NCI-H524 treated with DMSO at 0.1 percent for 48 hours (cell line): ENCODE data around the gene GLYR1.
A peak's percentile ranks its signal among the peaks of the same experiment; 100 is the strongest.
"Not testable (repeated sequence)": the region's sequence is repeated elsewhere in the genome, so short reads cannot be mapped to it uniquely, and the experiment has no call there.

ENCODE experiments used
- DNase-seq: peaks from one replicate; lab custom pipeline; 2025; lab: John Stamatoyannopoulos, UW

The GLYR1 gene

GRCh38 chr16:4846901-4847773 is at the start of gene GLYR1, which contains the start of gene UBN1:
Gene GLYR1, minus strand, starts transcription at chr16:4847288. Its CDS starts 23 bp downstream, at chr16:4847265.
Gene UBN1, plus strand, starts transcription at chr16:4847481. Its CDS starts 5,437 bp downstream, at chr16:4852918.
- peak; percentile 65 for DNase-seq

DNA sequence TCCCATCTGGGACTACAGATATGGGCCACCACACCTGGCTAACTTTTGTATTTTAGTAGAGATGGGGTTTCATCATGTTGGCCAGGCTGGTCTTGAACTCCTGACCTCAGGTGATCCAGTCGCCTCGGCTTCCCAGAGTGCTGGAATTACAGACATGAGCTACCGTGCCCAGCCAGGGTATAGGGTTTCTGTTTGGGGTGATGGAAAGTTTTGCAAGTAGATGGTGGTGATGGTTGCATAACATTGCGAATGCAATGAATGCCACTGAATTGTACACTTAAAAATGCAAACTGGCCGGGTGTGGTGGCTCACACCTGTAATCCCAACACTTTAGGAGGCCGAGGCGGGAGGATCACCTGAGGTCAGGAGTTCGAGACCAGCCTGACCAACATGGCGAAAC is 49.7 kb upstream of the GLYR1 start:
- not testable (repeated sequence) for DNase-seq

GRCh38 chr16:4895366-4895765 is 48.3 kb upstream of the GLYR1 start:
- DNase-seq, result no peak

DNA sequence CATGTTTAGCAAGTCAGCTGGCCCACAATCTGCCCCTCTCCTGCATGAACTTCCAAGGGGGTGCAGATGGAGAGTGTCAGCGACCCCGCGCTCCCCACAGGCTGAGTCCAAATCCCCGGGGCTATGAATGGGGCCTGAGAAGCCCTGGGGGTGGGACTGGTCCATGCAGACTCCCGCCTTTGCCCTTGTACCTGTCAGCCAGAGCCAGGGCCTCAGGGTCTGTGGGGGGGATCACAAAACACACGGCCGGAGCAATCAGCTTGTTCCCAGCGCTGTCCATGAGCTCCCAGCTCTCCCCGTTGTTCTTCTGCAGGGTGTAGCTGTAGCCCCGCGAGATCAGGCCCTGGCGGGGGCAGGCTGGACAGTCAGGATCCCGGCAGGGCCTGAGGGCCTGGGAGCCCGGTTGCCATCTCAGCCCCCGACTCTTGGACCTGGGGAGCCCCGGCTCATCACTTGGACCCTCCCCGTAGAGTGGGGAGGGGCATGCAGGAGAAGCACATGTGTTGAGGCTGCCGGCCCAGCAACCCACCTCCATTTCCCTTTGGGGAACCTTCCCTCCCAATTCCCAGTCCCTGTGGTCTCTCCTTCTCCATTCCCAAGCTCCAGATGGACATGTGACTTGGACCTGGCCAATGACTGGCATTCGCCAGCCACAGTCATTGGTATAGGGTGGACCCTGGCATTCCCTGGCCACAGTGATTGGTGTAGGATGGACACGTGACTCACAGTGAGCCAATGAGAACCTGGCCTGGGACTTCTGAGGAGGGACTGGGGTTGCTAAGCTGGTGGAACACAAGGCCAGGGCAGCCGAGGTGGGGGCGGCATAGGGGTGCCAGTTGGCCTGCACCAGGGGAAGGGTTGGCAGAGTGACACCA is 47.4 kb upstream of the GLYR1 start:
- no peak for DNase-seq

- no peak for DNase-seq
Observed at GRCh38 chr16:4893103-4893862, 46.2 kb upstream of the GLYR1 start.

DNA sequence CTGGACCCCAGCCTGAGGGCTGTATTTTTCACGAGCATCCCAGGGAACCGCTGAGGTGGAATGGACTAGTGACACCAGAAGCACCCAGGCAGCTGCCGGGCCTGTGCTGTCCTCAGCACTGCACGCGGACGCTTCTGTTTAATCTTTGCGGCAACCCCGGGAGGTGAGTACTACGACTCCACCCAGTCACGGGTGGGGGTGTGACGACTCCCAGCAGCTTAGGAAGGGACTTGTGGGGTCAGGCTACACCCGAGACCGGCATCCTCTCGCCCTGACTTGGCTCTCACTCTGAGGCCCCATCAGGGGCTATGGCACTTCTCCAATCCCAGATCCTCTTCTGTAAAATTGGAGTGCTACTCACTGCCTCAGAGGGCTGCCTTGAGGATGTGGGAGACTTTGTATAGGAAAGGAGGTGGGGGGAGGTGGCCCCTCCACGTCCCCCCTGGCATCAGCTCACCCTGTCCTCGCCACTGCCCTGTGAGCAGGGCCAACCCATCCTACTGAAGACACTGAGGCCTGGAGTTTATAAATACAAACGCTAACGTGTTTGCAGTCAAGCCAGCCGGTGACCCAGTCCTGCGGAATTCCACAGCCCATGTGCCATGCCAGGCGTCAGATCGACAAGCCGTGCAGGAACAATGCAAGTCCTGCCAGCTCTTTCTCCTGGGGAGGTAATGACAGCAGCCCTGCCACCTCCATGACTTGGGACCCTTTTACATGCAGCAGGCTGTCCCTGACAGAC is 45.4 kb upstream of the GLYR1 start:
- DNase-seq, result no peak

DNA sequence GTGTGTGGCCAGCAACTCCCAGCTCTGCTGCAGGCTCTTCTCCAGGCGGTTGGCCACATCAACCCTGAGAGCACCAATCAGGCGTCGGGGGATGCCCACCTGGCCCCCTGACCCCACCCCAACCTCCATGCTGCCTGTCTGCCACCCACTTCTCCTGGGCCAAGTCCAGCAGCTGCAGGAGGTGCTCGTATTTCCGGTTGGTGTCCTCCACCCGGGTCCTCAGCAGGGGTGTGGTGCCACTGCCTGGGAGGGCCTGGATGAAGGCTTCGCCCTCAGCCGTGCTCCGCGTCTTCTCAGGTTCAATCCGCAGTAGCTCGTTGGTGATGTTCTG is 44.8 kb upstream of the GLYR1 start:
- DNase-seq, result no peak

DNA sequence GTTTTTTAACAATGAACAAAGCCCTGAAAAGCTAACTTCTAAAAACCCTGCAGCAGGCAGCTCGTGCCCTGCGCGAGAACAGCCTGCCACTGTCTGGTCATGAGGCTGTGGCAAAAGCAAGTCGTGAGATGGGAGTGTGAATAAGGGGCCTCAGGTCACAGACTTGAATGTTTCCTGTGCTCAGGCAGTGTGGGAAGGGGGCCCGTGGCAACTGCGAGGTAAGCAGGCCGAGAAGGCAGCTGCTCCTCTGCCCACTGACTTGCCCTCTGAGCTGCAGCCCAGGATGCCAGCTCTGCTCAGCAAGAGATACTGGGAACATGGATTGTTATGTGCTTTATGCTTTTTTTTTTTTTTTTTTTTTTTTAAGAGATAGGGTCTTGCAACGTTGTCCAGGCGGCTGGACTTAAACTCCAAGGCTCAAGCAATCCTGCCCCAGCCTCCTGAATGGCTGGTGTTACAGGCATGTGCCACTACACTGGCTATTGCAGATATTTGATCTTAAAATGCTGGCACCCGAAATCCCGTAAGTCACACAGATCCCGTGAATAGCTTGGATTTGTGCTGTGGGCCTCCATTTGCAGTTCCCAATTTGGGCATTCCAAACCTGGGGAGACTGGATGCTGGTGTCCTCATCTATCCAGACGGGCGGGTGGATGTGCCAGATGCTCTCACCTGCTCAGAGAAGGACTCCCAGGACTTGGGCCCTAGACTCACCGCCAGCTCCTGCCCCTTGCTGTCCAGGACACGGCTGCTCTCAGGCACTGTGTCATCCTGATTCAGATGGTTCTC is 44.2 kb upstream of the GLYR1 start:
- DNase-seq, result no peak

- no peak for DNase-seq
Observed at GRCh38 chr16:4890686-4891085, 43.6 kb upstream of the GLYR1 start.

DNA sequence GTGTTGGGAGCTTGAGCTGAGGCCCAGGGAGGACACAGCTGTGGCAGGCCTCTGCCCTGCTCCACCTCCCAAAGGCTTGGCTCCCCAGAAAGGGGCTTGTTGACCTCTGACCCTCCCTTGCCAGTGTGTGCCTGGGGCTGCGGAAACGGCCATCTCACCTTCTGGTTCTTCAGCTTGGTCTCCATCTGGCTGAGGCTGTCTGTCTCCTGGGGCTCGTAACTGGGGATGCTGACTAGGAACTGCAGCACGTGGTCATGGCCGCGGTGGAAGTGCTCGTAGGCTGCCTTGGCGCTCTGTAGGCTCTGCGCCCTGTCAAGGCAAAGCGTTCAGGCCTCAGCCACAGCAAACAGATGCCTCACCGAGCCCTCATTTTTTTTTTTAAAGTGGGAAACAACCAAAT is 42.9 kb upstream of the GLYR1 start:
- DNase-seq, result no peak

DNA sequence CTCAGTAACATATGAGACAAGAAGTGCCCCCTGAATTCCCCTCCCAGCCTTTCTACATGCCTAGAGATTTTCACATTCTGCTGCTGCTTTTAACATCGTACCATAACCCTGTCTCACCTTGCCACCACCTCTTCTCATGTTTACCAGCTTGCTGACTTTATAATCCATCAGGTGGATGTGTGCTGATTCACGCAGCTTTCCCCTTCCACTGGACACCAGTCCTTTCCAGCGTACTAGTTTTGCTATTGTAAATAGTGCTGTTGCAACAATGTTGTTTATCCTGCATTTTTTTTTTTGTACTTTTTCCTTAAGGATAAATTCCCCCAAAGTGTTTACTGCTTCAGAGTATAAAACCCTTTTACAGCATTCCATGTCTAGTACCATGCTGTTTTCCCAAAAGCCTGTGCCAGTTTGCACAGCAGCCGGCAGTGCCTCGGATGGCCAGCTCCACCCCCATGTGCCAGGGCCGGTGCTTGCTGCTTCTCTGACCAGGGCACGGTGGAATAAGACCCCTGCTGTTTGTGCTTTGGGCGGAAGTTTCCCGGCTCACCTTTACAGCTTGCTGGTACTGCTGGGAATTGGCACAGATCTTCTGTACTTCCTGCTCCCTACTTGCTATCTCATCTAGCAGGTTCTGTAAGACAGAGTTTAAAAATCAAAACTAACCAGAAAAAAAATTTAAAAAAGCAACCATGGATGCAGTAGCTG is 41.5 kb upstream of the GLYR1 start:
- DNase-seq, result no peak

DNA sequence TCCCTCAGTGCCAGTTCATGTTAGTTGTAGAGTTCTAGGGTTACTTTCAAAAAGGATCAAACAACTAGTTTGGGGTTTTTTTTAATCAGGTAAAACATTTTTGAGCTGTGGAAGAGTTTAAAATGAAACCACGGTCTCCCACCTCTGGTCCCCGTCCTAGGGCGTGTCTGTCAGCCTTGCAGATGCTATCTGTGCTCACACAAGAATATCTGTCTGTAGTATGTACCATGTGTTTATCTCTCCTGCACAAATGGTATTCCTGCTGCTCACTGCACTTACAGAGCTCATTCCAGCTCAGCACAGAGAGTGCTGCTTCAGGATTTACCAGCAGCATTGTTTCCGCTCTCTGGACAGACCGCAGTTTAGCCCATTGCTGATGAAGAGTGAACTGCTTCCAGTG is 39.1 kb upstream of the GLYR1 start:
- no peak for DNase-seq

- no peak for DNase-seq
Observed at GRCh38 chr16:4884972-4885874, 38.1 kb upstream of the GLYR1 start.

DNA sequence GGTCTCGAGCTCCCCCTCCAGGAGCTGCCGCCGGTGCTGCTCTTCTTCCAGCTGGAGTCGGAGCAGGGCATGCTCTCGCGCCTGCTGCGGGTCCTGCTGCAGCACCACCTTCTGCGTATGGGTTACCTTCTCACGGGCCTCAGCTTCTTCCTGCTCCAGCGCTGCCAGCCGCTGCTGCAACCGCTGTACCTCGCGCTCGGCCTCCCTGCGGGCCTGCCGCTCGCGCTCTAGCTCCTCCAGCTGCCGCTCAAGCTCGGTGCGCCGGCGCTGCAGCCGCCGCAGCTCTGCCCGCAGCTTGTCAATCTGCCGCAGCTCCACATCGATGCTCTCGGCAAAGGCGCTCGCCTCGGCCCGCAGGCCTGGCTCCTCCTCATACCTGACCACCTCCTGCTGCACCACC is 37.1 kb upstream of the GLYR1 start:
- no peak for DNase-seq

DNA sequence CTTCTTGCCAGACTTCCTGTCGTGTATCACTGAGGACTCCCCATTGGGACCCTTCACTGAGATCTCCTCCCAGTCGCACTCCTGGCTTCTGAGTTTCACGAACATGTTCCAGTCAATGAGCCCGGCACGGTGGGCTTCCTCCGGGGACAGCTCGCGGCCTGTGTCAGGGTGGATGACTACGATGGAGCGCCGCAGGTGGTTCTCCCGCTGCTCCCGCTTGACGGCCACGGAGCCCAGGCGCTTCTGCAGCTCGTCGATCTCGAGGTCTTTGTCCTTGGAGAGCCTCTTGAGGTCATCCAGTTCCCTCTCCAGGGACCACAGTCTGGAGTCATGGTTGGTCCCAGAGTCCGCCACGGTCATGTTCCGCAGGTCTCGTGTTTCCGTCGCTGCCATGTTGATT is 36.4 kb upstream of the GLYR1 start:
- no peak for DNase-seq

GRCh38 chr16:4882633-4883285 is 35.7 kb upstream of the GLYR1 start:
- DNase-seq, result no peak

DNA sequence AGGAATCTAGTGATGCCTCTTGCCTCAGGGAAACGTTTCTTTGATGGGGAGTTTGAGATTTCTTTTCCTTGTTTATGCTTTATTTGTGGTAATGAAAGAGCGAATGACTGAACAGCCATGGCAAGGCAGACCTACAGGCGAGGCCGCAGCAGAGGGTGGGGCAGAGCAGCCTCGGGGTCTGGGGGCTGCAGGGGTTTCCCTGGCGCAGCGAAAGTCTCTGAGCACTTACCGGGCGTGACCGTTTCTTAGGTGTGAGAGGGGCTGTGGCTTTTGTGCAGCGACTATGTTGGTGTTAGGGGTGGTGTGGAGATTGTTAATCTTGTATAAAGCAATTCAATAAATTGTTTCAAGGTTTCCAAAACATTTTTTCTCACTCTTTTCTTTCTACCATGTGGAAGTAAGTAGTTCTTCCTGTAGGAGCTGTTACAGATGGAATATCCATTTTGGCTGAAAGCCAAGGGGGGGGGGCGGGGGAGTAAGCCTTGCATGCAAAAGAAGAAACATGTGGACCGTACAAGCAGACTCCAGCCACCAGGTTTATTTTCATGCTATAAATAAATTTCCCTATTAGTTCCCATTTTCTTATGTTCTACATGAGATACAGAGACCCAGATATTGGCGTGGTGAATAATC is 35.0 kb upstream of the GLYR1 start:
- DNase-seq, result no peak

DNA sequence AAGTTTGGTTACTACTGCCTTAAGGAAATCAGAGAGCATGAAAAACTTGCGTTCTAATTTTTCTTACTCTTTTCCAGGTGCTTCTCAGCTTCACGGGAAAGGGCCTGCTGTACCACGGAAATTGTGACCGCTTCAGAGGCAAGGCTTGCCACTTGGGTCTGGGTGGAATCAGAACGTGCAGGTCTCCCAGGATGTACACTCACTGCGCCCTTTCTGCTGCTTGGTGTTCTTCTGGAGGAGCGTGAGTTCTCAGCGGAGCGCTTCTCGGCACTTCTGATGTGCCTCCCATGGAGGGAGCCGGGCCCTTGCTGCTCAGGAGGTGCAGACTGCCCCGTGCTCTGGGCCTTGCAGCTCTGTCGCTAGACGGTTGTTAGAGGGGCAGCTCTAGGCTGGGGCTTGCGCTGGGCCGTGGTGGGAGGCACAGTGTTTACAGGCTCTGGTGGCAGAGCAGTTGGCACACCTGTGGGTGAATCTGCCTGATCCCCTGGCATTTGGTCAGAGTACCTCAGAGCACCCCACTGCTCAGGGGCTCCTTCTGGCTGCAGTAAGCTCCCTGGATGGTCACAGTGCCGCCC is 33.0 kb upstream of the GLYR1 start:
- no peak for DNase-seq
